Loucy (cell line): Measurements from ENCODE around the gene OSBPL1A.

Source experiments
- H2AFZ ChIP-seq: fragments of 200-600 bp; sonication (generic); 2 replicates; pipeline ENCODE4 v1.6.0; 2016; ENCODE audit warnings: antibody characterized with exemption, mild to moderate bottlenecking, low read length, moderate library complexity
- H3F3A ChIP-seq: fragments of 200-600 bp; 2 replicates; pipeline ENCODE4 v1.6.0; 2016; ENCODE audit warnings: antibody characterized with exemption, low read depth, mild to moderate bottlenecking
- H3K27me3 ChIP-seq: fragments of 200-600 bp; sonication (generic); 2 replicates; pipeline ENCODE4 v1.6.1; 2014; ENCODE audit warnings: low read length, mild to moderate bottlenecking; ENCODE audit not compliant: insufficient read depth, poor library complexity, severe bottlenecking
- H3K36me3 ChIP-seq: fragments of 200-600 bp; sonication (generic); 2 replicates; pipeline ENCODE4 v1.6.1; 2016; ENCODE audit warnings: low read length; ENCODE audit not compliant: insufficient read depth
- H3K4me1 ChIP-seq: fragments of 200-600 bp; sonication (generic); 2 replicates; pipeline ENCODE4 v1.5.1; 2014; ENCODE audit warnings: low read length, mild to moderate bottlenecking; ENCODE audit not compliant: insufficient read depth, poor library complexity, severe bottlenecking
- H3K4me2 ChIP-seq: fragments of 200-600 bp; sonication (generic); 2 replicates; pipeline ENCODE4 v1.6.0; 2014; ENCODE audit warnings: antibody characterized with exemption, low read length, low read depth, mild to moderate bottlenecking; ENCODE audit not compliant: poor library complexity, severe bottlenecking
- H3K4me3 ChIP-seq: fragments of 200-600 bp; sonication (generic); 2 replicates; pipeline ENCODE4 v1.5.1; 2014; ENCODE audit warnings: low read length, mild to moderate bottlenecking, mixed read lengths; ENCODE audit not compliant: poor library complexity, severe bottlenecking
- H3K79me2 ChIP-seq: fragments of 200-600 bp; sonication (generic); 2 replicates; pipeline ENCODE4 v1.6.1; 2014; ENCODE audit warnings: low read length; ENCODE audit not compliant: insufficient read depth
- H3K9ac ChIP-seq: fragments of 200-600 bp; sonication (generic); 2 replicates; pipeline ENCODE4 v1.6.0; 2014; ENCODE audit warnings: mild to moderate bottlenecking, low read depth, low read length, moderate library complexity; ENCODE audit not compliant: poor library complexity, severe bottlenecking
- H3K9me2 ChIP-seq: fragments of 200-600 bp; sonication (generic); replicated peaks from 2 replicates; pipeline ENCODE4 v1.6.1; 2016; ENCODE audit warnings: low read depth, low read length, mixed read lengths
- H3K9me3 ChIP-seq: fragments of 200-600 bp; sonication (generic); 2 replicates; pipeline ENCODE4 v1.6.1; 2014; ENCODE audit warnings: mild to moderate bottlenecking, antibody characterized with exemption, low read length, low read depth; ENCODE audit not compliant: insufficient read depth
- H4K20me1 ChIP-seq: fragments of 200-600 bp; sonication (generic); 2 replicates; pipeline ENCODE4 v1.6.0; 2014; ENCODE audit warnings: antibody characterized with exemption, low read length, mild to moderate bottlenecking; ENCODE audit not compliant: insufficient read depth, poor library complexity, severe bottlenecking
- CTCF ChIP-seq: fragments of 200-600 bp; sonication (generic); conservative IDR thresholded peaks from 2 replicates; pipeline ENCODE4 v1.5.1; 2014; ENCODE audit warnings: mild to moderate bottlenecking, antibody characterized with exemption, low read length
- EZH2phosphoT487 ChIP-seq: fragments of 200-600 bp; IDR thresholded peaks from 2 replicates; pipeline ENCODE4 v1.6.1; 2018; ENCODE audit warnings: antibody characterized with exemption, mild to moderate bottlenecking, moderate library complexity, borderline replicate concordance

OSBPL1A gene

DNA sequence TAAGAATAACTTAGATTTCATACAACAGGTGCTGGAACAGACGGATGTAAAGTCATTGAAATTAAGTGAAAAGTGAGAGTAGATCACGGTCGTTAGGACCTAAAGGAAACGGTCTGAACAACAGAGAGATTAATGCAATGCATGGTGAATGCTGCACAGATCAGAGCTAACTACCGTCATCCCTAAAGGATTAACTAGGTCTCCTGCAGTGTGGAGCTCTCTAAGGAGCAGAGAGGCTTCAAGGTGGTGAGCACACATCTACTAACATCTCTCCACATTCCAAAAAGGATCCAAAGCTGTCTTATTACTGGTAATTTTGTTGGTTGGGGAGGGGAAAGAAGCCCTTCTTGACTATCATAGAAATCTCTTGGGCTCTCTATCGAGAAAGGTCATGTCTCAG is 183.5 kb downstream of the OSBPL1A start:
- no peaks in the 10 kb centered on the region for H3K27me3 ChIP-seq
- no peaks in the 10 kb centered on the region for H3K36me3 ChIP-seq
- H2AFZ ChIP-seq, result no peak overlapping the region
- H3K79me2 ChIP-seq, result no peaks in the 10 kb centered on the region
- H3K9me3 ChIP-seq, result no peaks in the 10 kb centered on the region
- no peak overlapping the region for H3K4me3 ChIP-seq
- no peaks in the 10 kb centered on the region for H3K9me2 ChIP-seq
- TF ChIP-seq CTCF (no peak), EZH2phosphoT487 (no peak)
- no peaks in the 10 kb centered on the region for H3K4me1 ChIP-seq
- H3K4me2 ChIP-seq, result no peak overlapping the region
- no peak overlapping the region for H3K9ac ChIP-seq
- no peaks in the 10 kb centered on the region for H3F3A ChIP-seq
- no peaks in the 10 kb centered on the region for H4K20me1 ChIP-seq

- Histone ChIP-seq H3K9me3 (no peaks in the 10 kb centered on the region), H3F3A (no peaks in the 10 kb centered on the region), H3K27me3 (no peaks in the 10 kb centered on the region), H3K9me2 (no peaks in the 10 kb centered on the region), H3K4me3 (no peak overlapping the region), H3K4me1 (no peaks in the 10 kb centered on the region), H3K79me2 (no peaks in the 10 kb centered on the region), H3K36me3 (no peaks in the 10 kb centered on the region), H3K9ac (no peak overlapping the region), H4K20me1 (no peaks in the 10 kb centered on the region), H2AFZ (no peak overlapping the region), H3K4me2 (no peak overlapping the region)
- TF ChIP-seq EZH2phosphoT487, result no peak
- TF ChIP-seq CTCF, result no peak
These were observed 184.7 kb downstream of the OSBPL1A start for GRCh38 chr18:24212939-24213338.

DNA sequence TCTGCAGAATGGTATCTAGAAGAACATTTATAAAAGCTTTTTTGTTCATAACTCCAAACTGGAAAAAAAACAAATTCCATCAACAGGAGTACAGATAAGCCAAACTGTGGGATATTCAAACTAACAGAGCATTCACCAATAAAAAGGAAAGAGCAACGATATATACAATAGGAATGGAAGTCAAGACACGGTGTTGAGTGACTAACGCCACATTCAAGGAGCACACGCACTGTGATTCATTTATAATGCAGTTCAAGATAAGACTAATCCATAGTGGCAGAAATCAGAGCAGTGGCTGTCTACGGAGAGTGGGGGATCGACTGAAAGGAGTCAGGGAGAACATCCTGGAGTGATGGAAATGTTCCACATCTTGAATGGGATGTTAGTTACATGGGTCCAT is 188.1 kb downstream of the OSBPL1A start:
- no peaks in the 10 kb centered on the region for H3K27me3 ChIP-seq
- no peak overlapping the region for H3K9ac ChIP-seq
- no peak overlapping the region for H3K4me2 ChIP-seq
- H3F3A ChIP-seq, result no peaks in the 10 kb centered on the region
- H2AFZ ChIP-seq, result no peak overlapping the region
- H3K9me2 ChIP-seq, result no peaks in the 10 kb centered on the region
- H3K9me3 ChIP-seq, result no peaks in the 10 kb centered on the region
- no peaks in the 10 kb centered on the region for H3K36me3 ChIP-seq
- TF ChIP-seq CTCF (no peak), EZH2phosphoT487 (no peak)
- no peaks in the 10 kb centered on the region for H4K20me1 ChIP-seq
- no peaks in the 10 kb centered on the region for H3K79me2 ChIP-seq
- H3K4me1 ChIP-seq, result no peaks in the 10 kb centered on the region
- no peak overlapping the region for H3K4me3 ChIP-seq
